GM18909 (cell line): ENCODE data around the gene SNAP47.

Experiments used
- ATAC-seq: cut with Tn5 transposase; IDR thresholded peaks from one replicate; pipeline ENCODE4 v1.9.1; 2021; ENCODE audit warnings: mild to moderate bottlenecking; ENCODE audit not compliant: unreplicated experiment, poor library complexity

Gene SNAP47

DNA sequence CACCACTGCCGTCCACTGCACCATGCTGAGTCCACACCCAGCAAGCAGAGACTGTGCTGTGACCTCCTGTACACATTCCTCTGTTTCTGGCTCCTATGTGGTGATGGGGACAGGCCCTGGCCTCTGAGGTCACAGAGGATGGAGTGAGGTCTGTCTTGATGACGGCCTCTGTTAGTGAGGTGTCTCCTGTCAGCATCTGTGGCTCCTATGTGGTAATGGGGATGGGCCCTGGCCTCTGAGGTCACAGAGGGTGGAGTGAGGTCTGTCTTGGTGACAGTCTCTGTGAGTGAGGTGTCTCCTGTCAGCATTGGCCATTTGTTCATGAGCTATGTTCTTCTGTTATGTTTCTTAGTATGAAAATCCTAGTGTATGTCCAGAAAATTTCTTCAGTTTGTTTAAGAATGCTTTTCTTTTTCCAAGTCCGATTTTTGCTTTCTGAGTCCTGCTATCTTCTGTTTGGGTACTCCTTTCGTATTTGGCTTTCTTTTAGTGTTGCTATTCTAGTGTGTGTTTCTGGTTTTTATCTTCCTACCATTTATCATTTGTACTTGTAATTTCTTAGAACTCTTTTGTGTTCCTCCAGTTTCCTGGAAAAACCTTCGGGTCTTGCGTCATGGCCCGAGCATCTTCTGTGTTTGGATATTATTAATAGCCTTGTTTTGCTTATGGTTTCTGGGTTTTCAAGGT lies 13.4 kb downstream of the SNAP47 start:
- ATAC-seq: no peak

DNA sequence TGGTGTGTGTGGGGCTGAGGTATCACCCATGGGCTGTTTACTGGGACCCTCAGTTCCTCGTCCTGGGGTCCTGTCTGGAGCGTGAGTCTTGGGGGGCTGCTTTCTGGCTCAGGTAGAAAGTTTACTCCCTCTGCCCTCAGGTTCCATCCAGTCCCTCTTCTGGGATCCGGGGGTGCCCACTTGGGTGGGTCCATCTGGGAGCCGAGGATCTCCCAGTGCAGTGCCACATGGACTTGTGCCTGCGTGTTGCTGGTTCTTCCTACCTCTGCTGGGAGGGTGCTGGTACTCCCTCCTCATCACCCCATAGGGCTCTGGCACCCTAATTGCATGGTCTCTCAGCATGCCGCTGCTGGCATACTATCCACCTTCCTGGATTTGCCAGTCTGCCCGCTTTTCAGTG lies 14.0 kb downstream of the SNAP47 start:
- no peak for ATAC-seq

DNA sequence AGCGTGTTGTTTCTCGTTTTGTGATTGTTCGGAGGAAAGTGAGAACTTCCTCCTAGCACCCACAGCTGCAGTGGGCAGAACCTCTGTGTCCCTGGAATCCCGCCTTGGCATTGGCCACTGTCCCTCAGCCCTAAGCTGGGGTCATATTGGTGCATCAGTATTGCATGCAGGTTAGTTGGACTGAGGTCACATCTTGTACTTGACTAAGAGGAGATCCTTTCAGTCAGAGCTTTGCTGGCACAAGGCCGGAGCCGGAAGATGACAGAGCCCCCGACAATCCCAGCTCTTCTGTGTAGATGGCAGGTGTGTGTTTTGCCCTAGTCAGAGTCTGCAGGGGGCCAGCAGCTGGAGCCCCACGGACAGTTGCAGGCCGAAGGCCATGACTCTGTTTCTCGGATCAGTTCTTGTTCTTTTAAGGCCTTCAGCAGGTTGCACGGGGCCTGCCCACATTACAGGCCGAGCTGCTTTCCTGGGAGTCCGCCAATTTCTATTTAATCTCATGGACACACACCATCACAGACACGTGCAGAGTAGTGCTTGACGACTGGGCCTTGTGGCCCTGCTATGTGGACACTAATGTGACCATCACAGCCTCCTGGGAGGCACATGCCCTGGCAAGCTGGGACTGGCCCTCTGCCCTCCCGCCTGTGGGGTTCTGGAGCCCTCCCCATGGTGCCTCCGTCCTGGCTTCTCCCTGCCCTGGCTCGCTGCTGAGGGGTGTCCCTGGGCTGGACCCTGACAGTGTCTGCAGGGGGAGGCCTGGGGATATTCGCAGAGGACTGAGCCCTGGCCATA lies 14.9 kb downstream of the SNAP47 start:
- no peak for ATAC-seq

- no peak for ATAC-seq
Measured at GRCh38 chr1:227753999-227754711, 18.9 kb downstream of the SNAP47 start.

DNA sequence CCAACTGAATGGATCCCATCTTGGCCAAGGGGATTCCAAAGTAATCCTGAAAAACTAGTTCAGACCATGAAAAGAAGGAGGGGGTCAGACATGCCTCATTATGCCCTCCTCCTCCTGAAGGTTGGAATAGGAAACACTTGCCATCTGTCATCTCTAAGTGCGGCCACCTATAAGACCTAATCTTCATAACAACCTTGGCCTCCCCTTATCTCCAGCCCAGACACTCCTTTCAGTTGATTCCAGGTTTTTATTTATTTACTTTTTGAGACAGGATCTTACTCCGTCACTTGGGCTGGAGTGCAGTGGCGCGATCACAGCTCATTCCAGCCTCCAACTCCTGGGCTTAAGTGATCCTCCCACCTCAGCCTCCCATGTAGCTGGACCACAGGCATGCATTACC lies 19.7 kb downstream of the SNAP47 start:
- ATAC-seq: no peak

DNA sequence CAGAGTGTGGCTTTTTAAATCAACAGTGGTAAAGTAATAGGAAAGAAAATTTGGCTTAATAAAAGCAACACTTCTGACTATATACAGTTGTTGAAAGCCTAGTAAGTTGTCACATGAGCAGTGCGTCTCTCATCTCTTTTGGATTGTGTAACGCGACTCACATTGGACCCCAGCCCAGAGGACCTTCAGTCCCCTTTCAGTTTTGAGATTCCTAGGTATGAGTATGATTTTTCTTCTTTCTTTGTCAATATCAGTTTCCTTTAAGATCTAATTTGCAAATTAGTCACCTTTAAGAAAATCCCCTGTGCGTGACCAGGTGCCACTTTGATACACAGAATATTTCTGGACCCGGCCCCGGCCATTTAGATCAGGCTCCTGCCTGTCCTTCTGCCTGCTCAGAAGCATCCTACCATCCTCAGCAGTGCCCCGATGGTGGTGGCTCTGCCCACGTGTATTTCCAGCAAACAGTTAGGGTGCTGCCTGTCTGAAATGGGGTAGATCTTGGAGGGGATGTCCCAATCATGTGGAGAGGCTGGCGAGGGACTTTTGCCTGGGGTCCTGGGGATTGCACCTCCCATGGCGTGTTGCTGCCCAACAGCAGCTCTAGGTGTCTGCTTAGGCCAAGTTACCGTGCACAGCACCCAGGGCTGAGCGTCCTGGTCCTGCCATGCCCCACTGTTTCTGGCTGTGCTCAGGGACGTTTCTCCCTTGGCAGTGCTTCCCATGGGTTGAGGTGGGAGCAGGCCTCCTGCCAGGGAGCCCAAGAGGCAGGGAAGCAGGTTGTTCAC lies 21.1 kb downstream of the SNAP47 start:
- no peak for ATAC-seq

DNA sequence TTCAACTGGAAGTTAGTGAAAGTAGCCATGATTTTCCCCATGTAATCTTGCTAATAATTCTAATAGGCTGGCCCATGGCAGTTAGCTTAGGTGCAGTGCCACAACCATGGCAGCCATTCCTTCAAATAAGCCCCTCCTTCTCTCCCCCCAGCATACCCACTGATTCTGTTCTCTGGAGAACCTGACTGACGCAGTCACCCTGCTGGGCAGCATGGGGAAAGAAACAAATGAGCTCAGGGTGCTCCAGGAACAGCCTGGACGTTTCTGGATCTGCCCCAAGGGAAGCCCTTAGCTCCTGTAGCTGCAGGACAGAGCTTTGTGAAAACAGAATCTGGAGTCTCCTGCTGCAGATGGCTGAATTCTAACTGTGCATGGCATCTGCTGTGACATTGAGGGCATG lies 22.5 kb downstream of the SNAP47 start:
- no peak for ATAC-seq

DNA sequence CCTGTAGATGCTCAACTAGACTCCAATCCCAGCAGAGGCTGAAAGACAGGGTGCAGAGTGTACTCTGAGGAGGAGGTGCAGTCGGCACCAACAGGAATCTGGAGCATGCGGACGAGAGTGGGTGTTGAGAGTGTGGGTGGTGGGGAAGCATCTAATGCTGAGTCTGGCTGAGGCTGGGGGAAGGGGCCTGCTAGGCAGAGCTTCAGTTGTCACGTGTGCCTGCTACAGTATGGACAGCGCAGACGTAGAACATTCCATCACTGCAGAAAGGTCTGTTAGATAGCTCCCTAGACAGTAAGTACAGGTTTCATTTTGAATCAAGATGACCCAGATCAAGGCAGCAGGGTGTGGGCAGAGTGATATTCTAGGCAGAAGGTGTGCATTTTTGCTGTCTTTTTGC lies 23.1 kb downstream of the SNAP47 start:
- peak; percentile 37 for ATAC-seq

GRCh38 chr1:227759341-227760300 lies 24.4 kb downstream of the SNAP47 start:
- no peak for ATAC-seq

- ATAC-seq: no peak
Measured at GRCh38 chr1:227760377-227760776, 25.1 kb downstream of the SNAP47 start.

DNA sequence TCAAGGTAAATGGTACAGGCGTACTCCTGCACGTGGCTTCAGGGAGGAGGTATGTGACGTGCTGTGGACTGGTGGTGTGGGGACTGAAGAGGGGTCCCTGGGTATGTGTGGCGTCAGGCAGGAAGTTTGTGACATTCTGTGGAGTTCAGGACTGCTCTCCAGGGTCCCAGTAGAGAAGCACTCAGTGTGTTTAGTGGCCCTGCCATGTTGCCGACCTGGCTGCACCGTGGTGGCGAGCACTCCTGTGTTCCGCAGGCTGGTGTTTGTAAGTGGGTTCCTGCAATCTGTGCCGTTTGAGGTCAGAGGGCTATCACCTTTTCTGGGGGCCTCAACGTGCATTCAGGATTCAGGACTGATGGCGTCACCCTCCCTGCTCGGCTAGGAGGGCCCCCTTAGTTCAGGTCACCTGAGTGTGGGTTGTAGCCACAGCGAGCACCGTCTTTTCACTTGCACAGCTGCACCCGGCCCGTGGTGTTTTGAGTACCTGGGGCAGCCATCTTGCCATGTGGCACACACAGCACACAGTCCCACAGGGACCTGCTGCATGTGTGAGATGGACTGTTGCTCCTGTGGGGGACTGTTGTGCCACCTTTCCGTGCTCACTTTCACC lies 26.5 kb downstream of the SNAP47 start:
- no peak for ATAC-seq

DNA sequence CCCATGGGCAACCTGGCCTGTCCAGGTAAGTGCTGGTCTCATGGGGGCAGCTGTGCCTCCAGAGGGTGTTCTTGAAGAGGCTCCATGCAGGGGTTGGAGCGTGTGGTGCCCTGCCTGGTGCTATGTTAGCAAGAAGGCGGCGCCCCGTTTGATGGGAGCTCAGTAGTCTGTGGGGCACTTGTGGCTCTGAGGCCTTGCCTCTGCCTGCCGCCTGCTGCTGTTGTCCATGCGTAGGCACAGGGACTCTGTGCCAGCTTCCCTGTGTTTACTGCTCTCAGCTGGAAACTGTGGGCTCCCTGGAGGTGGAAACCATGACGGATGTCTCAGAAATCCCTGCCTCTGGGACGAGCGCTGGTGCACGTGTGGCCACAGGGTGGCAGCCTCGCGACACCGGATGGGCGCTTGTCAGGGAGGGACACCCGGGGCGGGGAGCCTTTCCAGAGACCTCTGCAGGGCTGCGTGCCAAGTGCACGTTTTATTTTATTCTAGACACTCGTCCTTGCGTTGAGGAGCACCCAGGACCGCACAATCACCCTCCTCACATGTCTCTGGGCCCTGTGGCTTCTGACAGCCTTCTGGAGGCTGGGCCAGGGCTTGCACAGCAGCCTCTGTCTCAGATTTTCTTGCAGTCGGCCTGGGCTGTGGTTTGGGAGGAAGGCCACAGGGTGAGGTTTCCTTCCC lies 27.1 kb downstream of the SNAP47 start:
- peak; percentile 80 for ATAC-seq

DNA sequence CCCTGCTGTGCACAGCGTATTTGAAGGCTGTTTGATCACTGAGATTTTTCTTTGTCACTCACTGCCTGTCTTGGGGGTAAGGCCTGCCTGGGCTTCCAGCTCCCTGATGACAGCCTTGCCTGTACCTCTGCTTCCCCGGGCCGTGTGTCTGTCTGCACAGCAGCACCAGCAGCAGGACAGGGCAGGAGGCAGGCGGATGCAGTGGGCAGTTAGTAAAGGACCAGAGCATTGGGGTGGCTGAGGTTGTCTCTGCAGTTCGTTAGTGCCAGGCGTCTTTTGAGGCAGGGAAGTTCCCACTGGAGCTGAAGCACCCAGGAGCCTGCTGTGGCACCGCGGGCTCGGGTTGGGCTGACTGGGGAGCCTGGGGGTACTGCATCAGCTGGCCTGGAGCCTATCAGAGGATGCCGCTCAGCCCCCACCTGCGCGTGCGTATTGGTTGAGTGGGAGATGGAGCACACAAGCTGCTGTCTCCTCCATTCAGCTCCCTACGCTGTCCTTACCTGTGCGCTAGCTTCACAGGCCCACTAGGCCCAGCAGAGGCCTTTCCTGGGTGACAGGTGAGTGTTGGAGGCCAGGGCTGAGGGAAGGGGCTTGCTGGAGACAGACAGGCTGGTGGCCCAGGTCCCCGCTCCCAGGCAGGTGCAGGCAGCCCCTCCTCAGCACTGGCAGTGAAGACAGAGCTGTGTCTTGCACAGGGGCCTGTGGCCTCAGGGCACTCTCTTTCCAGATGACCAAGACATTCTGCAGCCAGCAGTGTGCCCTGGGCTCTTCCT lies 28.2 kb downstream of the SNAP47 start:
- no peak for ATAC-seq

DNA sequence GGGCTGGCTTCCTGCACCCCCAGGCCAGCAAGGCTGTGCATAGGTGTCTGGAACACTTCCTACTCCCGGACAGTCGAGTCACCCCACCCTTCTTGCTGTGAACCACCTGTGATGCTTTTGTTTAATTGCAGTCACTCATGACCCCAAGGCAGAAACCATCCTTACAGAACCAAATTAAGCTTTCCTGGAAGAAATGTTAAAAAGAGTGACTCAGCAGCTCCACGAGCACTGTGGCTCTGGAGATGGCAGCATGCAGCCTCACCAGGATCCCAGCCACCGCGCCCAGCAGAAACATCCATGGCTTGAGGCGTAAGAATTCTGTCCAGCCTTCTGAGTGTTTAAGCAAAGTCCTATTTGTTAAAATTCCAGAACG lies 28.8 kb downstream of the SNAP47 start:
- no peak for ATAC-seq

- no peak for ATAC-seq
Measured at GRCh38 chr1:227765261-227766014, 30.2 kb downstream of the SNAP47 start.

GRCh38 chr1:227766015-227766634 lies 30.9 kb downstream of the SNAP47 start:
- ATAC-seq: peak; percentile 54
